T-helper 1 cell treated with Interleukin-12 subunit alpha and Interleukin-12 subunit beta and Interleukin-4 antibody, amounts not matched to agents 30 μg/mL and 1 μg/mL, for 36 hours (primary cell): ENCODE results near the gene UQCRC1.

Experiments used
- H3K27ac Mint-ChIP-seq: one replicate; pipeline ENCODE4 v1.8.0; 2021; ENCODE audit warnings: mild to moderate bottlenecking, mixed read lengths
- H3K27me3 Mint-ChIP-seq: one replicate; pipeline ENCODE4 v1.8.0; 2021; ENCODE audit warnings: low read depth, mixed read lengths
- H3K36me3 Mint-ChIP-seq: one replicate; pipeline ENCODE4 v1.8.0; 2021; ENCODE audit warnings: low read depth, mixed read lengths
- H3K4me1 Mint-ChIP-seq: one replicate; pipeline ENCODE4 v1.8.0; 2021; ENCODE audit warnings: low read depth, mixed read lengths
- H3K4me3 Mint-ChIP-seq: one replicate; pipeline ENCODE4 v1.8.0; 2021; ENCODE audit warnings: mild to moderate bottlenecking, moderate library complexity, mixed read lengths
- H3K9me3 Mint-ChIP-seq: one replicate; pipeline ENCODE4 v1.8.0; 2021; ENCODE audit warnings: mixed read lengths

The UQCRC1 gene

DNA sequence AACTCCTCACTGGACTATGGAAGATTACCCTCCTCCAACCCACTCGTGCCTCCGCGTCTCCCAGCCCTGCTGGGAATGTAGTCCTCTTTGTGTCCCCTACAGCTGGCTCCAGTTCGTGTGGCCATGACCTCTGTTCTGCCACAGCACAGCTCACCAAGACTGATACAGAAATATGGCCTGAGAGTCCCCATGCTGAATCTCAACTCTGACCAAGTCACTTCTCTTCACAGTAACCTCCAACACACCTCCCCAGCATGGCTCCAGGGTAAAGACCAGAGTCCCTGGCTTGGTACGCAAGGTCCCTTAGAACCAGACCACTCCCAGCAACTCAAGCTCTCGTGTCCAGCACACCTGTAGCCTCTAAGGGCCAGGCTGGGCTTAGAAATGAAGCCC lies 12.0 kb downstream of the UQCRC1 start:
- Mint-ChIP-seq H3K36me3 (peaks cover 10% of the 10 kb centered on the region), H3K4me1 (no peaks in the 10 kb centered on the region), H3K27me3 (peaks cover 13% of the 10 kb centered on the region), H3K4me3 (no peak overlapping the region), H3K27ac (no peak overlapping the region), H3K9me3 (no peaks in the 10 kb centered on the region)

GRCh38 chr3:48596676-48597407 lies 12.6 kb downstream of the UQCRC1 start:
- no peaks in the 10 kb centered on the region for H3K9me3 Mint-ChIP-seq
- peaks cover 10% of the 10 kb centered on the region for H3K36me3 Mint-ChIP-seq
- peaks cover 13% of the 10 kb centered on the region for H3K27me3 Mint-ChIP-seq
- H3K4me1 Mint-ChIP-seq: no peaks in the 10 kb centered on the region
- no peak overlapping the region for H3K27ac Mint-ChIP-seq
- H3K4me3 Mint-ChIP-seq: no peak overlapping the region

DNA sequence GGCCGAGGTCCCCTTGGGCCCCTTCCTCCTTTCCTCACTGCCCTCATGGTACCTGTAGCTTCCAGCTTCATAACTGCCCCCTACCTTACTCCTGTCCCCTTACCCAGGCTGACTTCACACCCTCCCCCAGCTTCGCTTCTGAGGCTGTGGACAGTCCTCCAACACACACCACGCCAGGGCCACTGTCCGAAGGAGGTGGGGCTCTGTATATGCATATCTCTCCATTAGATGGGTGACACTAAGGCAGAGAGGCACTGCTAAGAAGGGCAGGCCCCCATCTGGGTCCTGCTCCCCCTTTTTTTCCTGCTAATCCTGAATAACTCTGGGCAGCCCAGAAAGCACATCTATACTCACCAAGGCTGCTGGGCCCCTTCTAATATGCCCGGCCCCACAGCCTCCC lies 13.3 kb downstream of the UQCRC1 start:
- no peaks in the 10 kb centered on the region for H3K4me1 Mint-ChIP-seq
- H3K36me3 Mint-ChIP-seq: peaks cover 10% of the 10 kb centered on the region
- no peaks in the 10 kb centered on the region for H3K9me3 Mint-ChIP-seq
- H3K27me3 Mint-ChIP-seq: peaks cover 14% of the 10 kb centered on the region
- no peak overlapping the region for H3K4me3 Mint-ChIP-seq
- no peak overlapping the region for H3K27ac Mint-ChIP-seq

DNA sequence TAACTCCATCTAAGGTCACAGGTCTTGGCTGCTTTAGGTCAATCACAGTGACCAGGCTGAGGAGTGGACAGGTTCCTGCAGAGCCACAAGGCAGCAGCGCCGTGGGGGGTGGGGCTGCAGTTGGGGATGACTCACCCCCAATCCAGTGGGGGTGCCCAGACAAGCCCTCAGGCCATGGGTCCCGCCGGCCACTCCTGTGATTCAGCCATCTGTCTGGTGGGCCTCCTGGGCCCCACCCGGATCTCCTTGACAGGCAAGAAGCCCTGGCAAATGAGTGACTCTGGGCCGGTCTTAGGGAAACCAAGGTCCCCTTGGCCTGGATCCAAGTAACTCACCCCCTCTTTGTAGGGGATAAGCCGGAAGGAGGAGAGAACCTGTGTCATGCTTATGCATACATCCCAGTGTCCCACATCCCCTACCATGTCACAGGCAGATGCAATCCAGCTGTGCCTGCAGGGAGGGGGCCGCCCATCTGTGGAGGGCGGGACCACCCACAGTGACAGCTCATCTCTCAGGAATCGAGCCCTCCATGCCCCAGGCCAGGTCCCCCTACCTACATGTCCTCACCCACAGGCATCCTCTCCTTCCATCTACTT lies 13.8 kb downstream of the UQCRC1 start:
- Mint-ChIP-seq H3K27ac (no peak overlapping the region), H3K4me1 (no peaks in the 10 kb centered on the region), H3K9me3 (no peaks in the 10 kb centered on the region), H3K27me3 (peaks cover 18% of the 10 kb centered on the region), H3K36me3 (peaks cover 7% of the 10 kb centered on the region), H3K4me3 (no peak overlapping the region)

DNA sequence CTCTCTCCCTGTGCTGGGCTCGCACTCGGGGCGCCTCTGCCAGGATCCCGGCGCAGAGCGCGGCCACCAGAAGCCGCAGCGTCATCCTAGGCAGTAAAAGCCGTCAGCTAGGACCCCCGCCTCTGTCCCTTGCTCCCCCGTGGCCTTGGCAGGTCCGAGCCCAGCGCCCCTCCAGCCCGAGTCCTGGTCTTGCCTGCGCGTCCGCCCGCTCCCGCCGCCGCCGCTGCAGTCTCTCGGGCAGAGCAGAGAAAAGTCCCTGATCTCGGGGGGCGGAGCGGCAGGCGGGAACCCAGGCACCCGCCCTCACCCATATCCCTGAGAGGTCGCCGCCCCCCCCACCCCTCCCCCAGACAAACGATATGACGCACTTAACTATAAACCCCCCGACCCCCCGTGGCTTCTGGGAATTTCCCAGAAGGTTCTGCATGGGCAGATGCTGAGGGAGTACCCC lies 14.3 kb downstream of the UQCRC1 start, which contains the start of gene COL7A1:
COL7A1 (minus strand) TSS at position 255 of the 451 bp plus-strand sequence; CDS start at position 85, 170 bp downstream.
- H3K4me3 Mint-ChIP-seq: no peak within 1 kb of the TSS
- H3K27ac Mint-ChIP-seq: no peak within 1 kb of the TSS
- H3K4me1 Mint-ChIP-seq: no peaks in the 10 kb centered on the region
- peaks cover 5% of the 10 kb centered on the region for H3K36me3 Mint-ChIP-seq
- H3K27me3 Mint-ChIP-seq: peaks cover 18% of the 10 kb centered on the region
- no peaks in the 10 kb centered on the region for H3K9me3 Mint-ChIP-seq

GRCh38 chr3:48594417-48595049 lies 14.9 kb downstream of the UQCRC1 start:
- no peaks in the 10 kb centered on the region for H3K4me1 Mint-ChIP-seq
- H3K4me3 Mint-ChIP-seq: no peak overlapping the region
- peaks cover 2% of the 10 kb centered on the region for H3K36me3 Mint-ChIP-seq
- H3K9me3 Mint-ChIP-seq: no peaks in the 10 kb centered on the region
- H3K27me3 Mint-ChIP-seq: peaks cover 18% of the 10 kb centered on the region
- no peak overlapping the region for H3K27ac Mint-ChIP-seq

DNA sequence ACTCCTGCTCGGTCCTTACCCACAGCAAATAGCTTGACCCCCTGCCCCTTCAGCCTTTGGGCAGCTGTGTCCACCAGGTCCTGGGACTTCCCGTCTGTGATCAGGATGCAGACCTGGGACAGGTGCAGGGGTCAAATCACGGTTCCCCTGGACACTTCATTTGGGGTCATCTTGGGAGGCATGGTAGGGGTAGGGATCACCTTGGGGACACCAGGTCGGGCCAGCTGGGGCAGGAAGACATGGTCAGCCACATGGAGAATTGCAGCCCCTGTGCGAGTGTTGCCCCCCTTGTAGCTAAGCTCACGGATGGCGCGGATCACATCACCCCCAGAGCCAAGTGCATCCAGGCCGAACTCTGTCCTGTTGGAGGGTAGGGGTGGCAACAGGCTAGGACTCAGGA lies 16.1 kb downstream of the UQCRC1 start:
- Mint-ChIP-seq H3K4me1 (no peaks in the 10 kb centered on the region), H3K9me3 (no peaks in the 10 kb centered on the region), H3K27ac (no peak overlapping the region), H3K36me3 (no peaks in the 10 kb centered on the region), H3K27me3 (peaks cover 24% of the 10 kb centered on the region), H3K4me3 (no peak overlapping the region)

GRCh38 chr3:48592519-48593087 lies 16.8 kb downstream of the UQCRC1 start:
- no peak overlapping the region for H3K27ac Mint-ChIP-seq
- peaks cover 24% of the 10 kb centered on the region for H3K27me3 Mint-ChIP-seq
- no peaks in the 10 kb centered on the region for H3K9me3 Mint-ChIP-seq
- H3K4me1 Mint-ChIP-seq: no peaks in the 10 kb centered on the region
- H3K36me3 Mint-ChIP-seq: no peaks in the 10 kb centered on the region
- no peak overlapping the region for H3K4me3 Mint-ChIP-seq

- no peaks in the 10 kb centered on the region for H3K9me3 Mint-ChIP-seq
- H3K36me3 Mint-ChIP-seq: no peaks in the 10 kb centered on the region
- H3K4me3 Mint-ChIP-seq: no peak overlapping the region
- no peak overlapping the region for H3K27ac Mint-ChIP-seq
- H3K4me1 Mint-ChIP-seq: no peaks in the 10 kb centered on the region
- peaks cover 24% of the 10 kb centered on the region for H3K27me3 Mint-ChIP-seq
These were observed 17.4 kb downstream of the UQCRC1 start for GRCh38 chr3:48591886-48592518.

DNA sequence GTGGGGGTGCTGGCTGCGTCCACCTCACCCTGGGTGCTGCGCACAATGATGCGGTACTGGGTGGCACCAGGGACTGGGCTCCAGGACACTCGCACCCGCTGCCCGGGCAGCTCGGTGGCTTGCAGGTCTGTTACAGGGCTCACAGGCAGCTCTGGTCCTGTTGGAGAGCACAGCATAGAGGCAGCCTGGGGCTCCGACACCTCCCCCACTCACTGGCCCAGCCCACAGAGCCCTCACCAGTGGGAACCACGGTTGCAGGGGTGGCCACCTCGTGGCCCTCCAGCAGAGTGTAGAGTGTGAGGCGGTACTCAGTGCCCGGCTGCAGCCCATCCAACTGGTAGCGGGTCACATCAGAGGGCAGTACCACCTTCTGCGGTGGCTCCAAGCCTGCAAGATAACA lies 18.0 kb downstream of the UQCRC1 start:
- H3K27ac Mint-ChIP-seq: no peak overlapping the region
- H3K9me3 Mint-ChIP-seq: no peaks in the 10 kb centered on the region
- no peaks in the 10 kb centered on the region for H3K36me3 Mint-ChIP-seq
- peaks cover 24% of the 10 kb centered on the region for H3K27me3 Mint-ChIP-seq
- H3K4me3 Mint-ChIP-seq: no peak overlapping the region
- no peaks in the 10 kb centered on the region for H3K4me1 Mint-ChIP-seq

GRCh38 chr3:48588230-48588629 lies 21.2 kb downstream of the UQCRC1 start:
- Mint-ChIP-seq H3K4me1 (no peaks in the 10 kb centered on the region), H3K27me3 (peaks cover 11% of the 10 kb centered on the region)

DNA sequence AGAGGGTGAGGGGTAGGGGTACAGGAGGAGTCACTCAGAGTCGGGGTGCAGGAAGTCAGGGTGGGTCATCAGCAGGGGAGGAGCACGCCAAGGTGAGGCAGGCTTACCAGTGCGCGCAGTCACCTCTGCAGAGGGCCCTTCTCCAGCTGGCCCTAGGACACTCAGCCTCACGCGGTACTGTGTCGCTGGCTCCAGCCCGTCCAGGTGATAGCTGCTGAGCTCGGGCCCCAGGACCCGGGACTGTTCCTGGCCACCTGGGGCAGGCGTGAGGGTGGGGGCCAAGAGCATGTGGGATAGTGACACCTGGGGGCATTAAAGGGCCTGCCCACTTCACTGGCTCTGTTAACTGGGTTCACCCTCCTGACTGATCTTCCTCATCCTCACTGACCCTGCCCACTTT lies 21.8 kb downstream of the UQCRC1 start:
- H3K4me3 Mint-ChIP-seq: no peak overlapping the region
- H3K27me3 Mint-ChIP-seq: peaks cover 11% of the 10 kb centered on the region
- H3K9me3 Mint-ChIP-seq: no peaks in the 10 kb centered on the region

More at GRCh38 chr3:48588230-48588629, 21.2 kb downstream of the UQCRC1 start:
- Mint-ChIP-seq H3K36me3 (no peaks in the 10 kb centered on the region), H3K4me3 (no peak overlapping the region), H3K27ac (no peak overlapping the region), H3K9me3 (no peaks in the 10 kb centered on the region)

DNA sequence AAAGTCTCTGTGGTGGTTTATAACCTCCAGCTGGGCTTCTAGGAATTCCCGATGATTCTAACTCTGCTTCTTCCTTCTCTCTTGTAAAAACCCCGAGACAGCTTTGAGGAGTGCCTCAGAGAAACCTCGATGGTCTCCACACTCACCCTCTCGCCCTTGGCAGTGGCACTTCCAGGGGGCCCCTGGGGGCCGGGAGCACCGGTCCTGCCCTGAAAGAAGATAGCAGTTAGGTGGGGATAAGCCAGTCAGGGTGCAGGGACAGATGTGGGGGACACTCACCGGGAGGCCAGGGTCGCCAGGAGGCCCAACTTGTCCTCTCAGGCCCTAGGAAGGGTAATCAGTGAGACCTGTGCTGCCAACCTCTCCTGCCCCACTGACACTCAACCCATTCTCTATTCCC lies 24.0 kb downstream of the UQCRC1 start:
- peaks cover 6% of the 10 kb centered on the region for H3K27me3 Mint-ChIP-seq
- no peaks in the 10 kb centered on the region for H3K9me3 Mint-ChIP-seq
- no peak overlapping the region for H3K27ac Mint-ChIP-seq
- H3K36me3 Mint-ChIP-seq: no peaks in the 10 kb centered on the region
- no peak overlapping the region for H3K4me3 Mint-ChIP-seq
- H3K4me1 Mint-ChIP-seq: no peaks in the 10 kb centered on the region

More for the DNA sequence above, 21.8 kb downstream of the UQCRC1 start:
- H3K36me3 Mint-ChIP-seq: no peaks in the 10 kb centered on the region
- no peaks in the 10 kb centered on the region for H3K4me1 Mint-ChIP-seq
- no peak overlapping the region for H3K27ac Mint-ChIP-seq

- H3K36me3 Mint-ChIP-seq: no peaks in the 10 kb centered on the region
These were observed 24.6 kb downstream of the UQCRC1 start for GRCh38 chr3:48584836-48585235.

More at GRCh38 chr3:48584836-48585235, 24.6 kb downstream of the UQCRC1 start:
- Mint-ChIP-seq H3K27ac (no peak overlapping the region), H3K4me3 (no peak overlapping the region), H3K27me3 (peaks cover 6% of the 10 kb centered on the region), H3K4me1 (no peaks in the 10 kb centered on the region), H3K9me3 (no peaks in the 10 kb centered on the region)
